Stomach smooth muscle (tissue), 2 donors: ENCODE measurements around the gene TRIM3.

ENCODE experiments used
- H3K27ac ChIP-seq: one replicate; pipeline ENCODE4 v1.7.0; 2013; ENCODE audit warnings: mild to moderate bottlenecking, low read length, inconsistent platforms
- H3K27me3 ChIP-seq, 2 donors: one replicate each; pipeline ENCODE4 v1.7.0; 2013; ENCODE audit warnings: low read length in 2 of 2; ENCODE audit not compliant: insufficient read depth in 2 of 2, control insufficient read depth in 1 of 2
- H3K36me3 ChIP-seq, 2 donors: one replicate each; pipeline ENCODE4 v1.7.0; 2013; ENCODE audit warnings: low read length in 2 of 2; ENCODE audit not compliant: control insufficient read depth in 2 of 2, insufficient read depth in 2 of 2
- H3K4me1 ChIP-seq: one replicate; pipeline ENCODE4 v1.7.0; 2013; ENCODE audit warnings: low read length; ENCODE audit not compliant: control insufficient read depth, insufficient read depth
- H3K4me3 ChIP-seq, 2 donors: one replicate each; pipeline ENCODE4 v1.7.0; 2013; ENCODE audit warnings: low read length in 2 of 2
- H3K9ac ChIP-seq, 2 donors: one replicate each; pipeline ENCODE4 v1.7.0; 2013; ENCODE audit warnings: low read length in 2 of 2, mild to moderate bottlenecking in 1 of 2
- H3K9me3 ChIP-seq, 2 donors: one replicate each; pipeline ENCODE4 v1.7.0; 2013; ENCODE audit warnings: low read length in 2 of 2; ENCODE audit not compliant: control insufficient read depth in 2 of 2
- donor health status: healthy.
- donor health status: Pancreatic carcinoma.

The TRIM3 gene

DNA sequence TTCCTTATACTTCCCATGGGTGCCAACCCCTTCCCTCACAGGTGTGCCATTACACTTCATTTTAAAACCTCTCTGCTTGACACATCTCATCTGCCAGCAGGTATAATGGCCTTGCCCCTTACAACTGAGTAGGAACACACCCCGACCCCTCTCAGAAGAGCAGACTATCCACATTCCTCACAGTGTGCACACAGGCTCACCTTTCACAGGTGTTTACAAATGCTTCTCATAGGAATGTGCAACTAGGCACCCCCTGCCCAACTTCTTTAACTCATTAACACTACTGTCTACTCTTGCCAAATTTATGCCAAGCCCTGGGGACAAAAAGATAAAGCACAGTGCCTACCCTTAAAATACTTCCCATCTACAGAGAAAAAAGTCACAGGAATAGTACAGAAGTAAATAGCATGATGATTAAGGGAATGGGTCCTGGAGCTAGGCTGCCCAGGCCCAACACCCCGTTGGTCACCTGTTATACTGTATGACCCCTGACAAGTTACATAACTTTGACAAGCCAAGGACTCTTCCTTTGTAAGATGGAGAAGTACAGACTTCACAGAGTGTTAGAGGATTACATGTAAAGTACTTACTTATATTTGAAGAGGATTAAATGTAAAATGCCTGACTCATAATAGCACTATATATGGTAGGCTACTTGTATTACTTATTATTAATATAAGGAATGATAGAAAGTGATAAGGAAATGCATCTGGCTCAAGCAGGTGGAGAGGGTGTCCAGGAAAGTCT, 15.2 kb downstream of the TRIM3 start:
- no peaks in the 10 kb centered on the region for H3K4me1 ChIP-seq
- H3K4me3 ChIP-seq = no peak overlapping the region
- H3K27me3 ChIP-seq = no peaks in the 10 kb centered on the region
- no peak overlapping the region for H3K27ac ChIP-seq
- H3K9me3 ChIP-seq = no peaks in the 10 kb centered on the region
- H3K36me3 ChIP-seq = peaks cover 34 to 74% of the 10 kb centered on the region in 2 donors
- H3K9ac ChIP-seq = no peak overlapping the region

DNA sequence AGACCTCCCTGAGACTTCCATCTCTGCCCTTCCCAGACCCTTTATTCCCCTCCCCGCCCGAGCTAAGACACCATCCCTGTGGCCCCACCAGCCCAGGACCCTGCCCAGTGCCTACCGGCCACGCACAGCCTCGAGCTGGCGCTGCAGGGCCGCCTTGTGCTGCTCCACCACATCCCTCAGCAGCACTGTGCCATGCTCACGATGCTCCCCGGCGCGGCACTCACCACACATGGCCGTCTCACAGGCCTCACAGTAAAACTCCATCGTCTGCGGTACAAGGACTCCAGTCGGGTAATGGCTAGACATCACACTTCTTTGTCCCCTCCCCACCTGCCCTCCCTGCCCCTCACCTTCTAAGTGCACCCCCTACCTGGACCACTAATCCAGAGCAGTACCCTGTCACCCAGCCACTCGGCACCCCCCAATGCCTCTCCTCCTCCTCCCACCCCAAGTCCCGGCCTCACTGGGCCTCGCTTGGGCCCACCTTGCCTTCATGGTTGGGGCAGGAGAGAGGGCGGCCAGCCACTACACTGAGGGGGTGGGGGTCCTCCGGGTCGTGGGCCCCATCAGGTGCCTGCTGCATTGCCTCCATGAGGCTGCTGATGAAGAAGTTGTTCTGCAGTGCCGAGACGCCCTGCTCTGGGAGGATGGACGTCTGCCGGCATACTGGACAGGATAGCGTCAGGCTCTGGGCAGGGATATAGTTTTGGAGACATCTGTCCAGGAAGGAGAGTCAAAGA, 16.0 kb downstream of the TRIM3 start:
- no peaks in the 10 kb centered on the region for H3K4me1 ChIP-seq
- H3K36me3 ChIP-seq = peaks cover 37 to 75% of the 10 kb centered on the region in 2 donors
- H3K27me3 ChIP-seq = no peaks in the 10 kb centered on the region
- H3K4me3 ChIP-seq = no peak overlapping the region
- H3K9ac ChIP-seq = no peak overlapping the region
- H3K9me3 ChIP-seq = no peaks in the 10 kb centered on the region
- H3K27ac ChIP-seq = no peak overlapping the region

DNA sequence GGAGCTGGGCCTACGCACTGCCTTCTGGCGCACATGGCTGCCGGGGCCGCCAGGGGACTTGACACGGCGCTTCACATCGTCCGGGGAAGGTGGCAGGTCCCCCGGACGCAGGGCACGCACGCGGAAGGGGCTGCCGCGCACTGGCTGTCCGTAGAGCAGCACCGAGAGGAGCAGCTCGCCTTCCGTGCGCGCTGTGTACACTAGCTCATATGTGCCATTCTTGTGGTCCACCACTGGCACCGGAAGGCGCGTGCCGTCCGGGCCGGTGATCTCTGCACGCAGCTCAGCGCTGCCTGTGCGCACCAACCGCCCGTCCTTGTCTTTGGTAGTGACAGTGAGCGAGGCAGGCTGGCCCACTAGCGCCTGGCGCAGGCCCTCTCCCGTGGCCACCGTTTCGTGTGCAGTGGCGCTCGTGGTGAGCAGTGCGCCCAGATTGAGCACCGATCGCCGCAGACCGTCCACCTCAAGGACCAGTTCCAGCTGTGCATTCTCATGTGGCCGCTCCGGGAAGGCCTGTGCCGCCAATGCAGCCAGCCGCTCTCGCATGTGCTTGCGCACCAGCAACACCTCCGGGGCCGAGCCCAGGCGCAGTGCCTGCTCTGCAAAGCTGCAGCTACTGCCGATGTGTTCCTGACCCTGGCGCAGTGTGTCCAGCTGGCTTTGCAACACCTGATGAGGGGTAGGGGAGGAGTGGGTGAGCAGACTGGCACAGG, 17.2 kb downstream of the TRIM3 start:
- H3K9ac ChIP-seq = no peak overlapping the region
- no peaks in the 10 kb centered on the region for H3K27me3 ChIP-seq
- no peaks in the 10 kb centered on the region for H3K4me1 ChIP-seq
- H3K4me3 ChIP-seq = no peak overlapping the region
- no peaks in the 10 kb centered on the region for H3K9me3 ChIP-seq
- no peak overlapping the region for H3K27ac ChIP-seq
- H3K36me3 ChIP-seq = peaks cover 45 to 80% of the 10 kb centered on the region in 2 donors

DNA sequence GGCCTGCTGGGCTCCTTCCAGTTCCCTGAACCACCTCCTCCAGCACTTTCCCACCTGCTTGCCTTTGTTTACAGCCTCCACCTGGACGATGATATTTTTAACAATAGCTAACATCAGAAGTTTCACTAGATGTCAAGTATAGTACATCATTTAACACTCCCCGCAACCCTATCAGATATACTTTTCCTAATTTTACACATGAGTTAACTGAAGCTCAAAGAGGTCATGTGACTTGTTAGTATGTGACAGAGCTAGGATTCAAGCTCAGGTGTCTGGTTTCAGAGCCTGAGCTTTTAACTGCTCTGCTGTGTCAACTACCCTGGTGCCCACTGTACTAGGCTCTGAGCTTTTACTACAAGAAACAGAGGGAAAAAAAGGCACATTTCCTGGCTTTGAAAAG, 18.7 kb downstream of the TRIM3 start:
- Histone ChIP-seq H3K9me3 (no peaks in the 10 kb centered on the region), H3K36me3 (peaks cover 55 to 87% of the 10 kb centered on the region in 2 donors), H3K4me1 (no peaks in the 10 kb centered on the region), H3K27me3 (no peaks in the 10 kb centered on the region), H3K9ac (no peak overlapping the region), H3K27ac (no peak overlapping the region), H3K4me3 (no peak overlapping the region)

DNA sequence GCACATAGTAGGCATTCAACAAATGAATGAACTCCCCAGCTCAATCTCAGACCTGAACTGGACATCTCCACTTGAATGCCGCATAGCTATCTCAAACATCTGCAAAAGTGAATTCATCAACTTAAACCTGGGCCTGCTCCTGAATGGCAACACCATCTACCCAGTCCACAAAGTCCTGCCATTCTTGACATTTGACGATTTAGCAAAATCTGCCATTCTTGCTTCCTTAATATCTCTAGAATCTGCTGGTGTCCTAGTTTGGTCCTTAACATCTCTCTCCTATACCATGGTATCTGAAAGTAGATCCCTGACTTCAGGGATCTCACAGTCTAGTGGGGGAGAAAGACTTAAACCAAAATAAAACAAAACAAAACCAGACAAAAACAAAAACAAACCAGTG, 20.6 kb downstream of the TRIM3 start:
- Histone ChIP-seq H3K27ac (no peak overlapping the region), H3K36me3 (peaks cover 68 to 82% of the 10 kb centered on the region in 2 donors), H3K27me3 (no peaks in the 10 kb centered on the region), H3K9me3 (no peaks in the 10 kb centered on the region), H3K9ac (no peak overlapping the region), H3K4me1 (no peaks in the 10 kb centered on the region), H3K4me3 (no peak overlapping the region)

DNA sequence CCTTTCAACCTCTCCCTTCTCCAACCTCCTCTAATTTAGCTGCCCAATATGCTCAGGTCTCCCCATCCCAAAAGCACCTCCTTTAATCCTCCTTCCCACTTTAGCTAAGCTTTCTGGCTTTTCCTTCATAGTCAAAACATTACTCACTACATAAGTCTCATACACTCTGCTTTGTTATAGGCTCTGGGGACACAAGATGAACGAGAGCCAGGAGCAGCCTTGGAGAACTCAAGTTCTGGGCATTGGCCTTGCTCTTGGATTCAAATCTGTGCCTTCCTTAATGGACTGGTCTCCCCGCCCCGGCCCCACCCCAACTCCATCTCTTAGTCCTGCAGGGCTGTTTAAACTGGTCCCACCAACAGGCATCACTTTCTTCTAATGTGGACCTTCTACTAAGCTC, 21.5 kb downstream of the TRIM3 start:
- Histone ChIP-seq H3K27ac (no peak overlapping the region), H3K9ac (no peak overlapping the region), H3K27me3 (no peaks in the 10 kb centered on the region), H3K9me3 (no peaks in the 10 kb centered on the region), H3K4me3 (no peak overlapping the region), H3K4me1 (no peaks in the 10 kb centered on the region), H3K36me3 (peaks cover 67 to 75% of the 10 kb centered on the region in 2 donors)

DNA sequence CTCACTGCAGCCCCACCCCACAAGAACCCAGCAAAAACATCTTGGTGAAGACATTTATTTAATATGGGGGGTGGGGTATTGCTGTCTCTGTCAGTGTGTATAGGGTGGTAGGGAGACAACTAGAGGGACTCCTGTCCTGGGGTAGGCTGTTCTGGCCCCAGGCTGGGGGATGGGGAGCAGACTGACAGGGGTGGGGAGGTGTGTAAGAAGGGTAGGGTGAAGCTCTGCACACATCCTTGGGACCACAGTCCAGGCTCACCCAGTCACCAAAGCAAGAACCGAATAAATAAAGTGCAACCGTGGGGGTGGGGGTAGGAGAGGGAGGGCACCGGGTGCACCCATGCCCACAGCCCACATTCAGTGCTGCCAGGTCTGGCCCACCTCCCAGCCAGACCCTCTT, 25.2 kb downstream of the TRIM3 start:
- peaks cover 39 to 41% of the 10 kb centered on the region in 2 donors for H3K36me3 ChIP-seq
- no peak overlapping the region for H3K9ac ChIP-seq
- no peaks in the 10 kb centered on the region for H3K4me1 ChIP-seq
- H3K27me3 ChIP-seq = no peaks in the 10 kb centered on the region
- no peak overlapping the region for H3K27ac ChIP-seq
- no peaks in the 10 kb centered on the region for H3K9me3 ChIP-seq
- H3K4me3 ChIP-seq = no peak overlapping the region

DNA sequence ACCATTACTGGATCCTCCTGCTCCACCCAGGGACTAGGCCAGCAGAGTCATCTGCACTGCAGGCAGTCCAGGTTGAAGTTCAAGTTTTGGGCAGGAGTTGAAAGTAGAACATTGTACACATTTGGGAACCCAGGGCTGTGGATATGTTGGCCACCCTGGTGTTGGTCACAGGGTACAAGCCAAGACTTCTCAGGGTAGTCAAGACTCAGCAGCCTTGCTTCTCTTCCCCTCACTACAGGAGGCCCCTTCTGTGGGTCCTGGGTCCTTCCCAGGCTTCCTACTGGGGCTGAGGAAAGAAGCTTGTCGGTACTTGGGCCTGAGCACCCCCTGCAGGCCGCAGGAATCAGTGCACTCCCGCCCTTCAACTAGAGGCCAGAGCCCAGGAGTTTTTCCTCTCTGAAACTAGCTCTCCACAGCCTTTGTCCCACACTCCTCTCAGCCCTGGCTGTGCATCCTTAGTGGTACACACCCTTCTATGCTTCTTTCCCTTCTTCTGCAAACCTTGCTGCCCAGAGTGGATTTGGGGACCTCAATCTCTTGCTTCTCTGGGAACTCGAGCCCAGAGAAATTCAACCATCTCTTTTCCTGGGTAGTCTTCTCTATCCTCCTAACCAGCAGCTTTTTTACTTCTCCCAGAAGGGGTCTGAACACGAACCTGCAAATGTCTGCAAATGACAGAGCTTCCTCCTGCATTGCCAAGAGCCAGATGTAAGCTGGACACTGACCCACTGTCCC, 30.3 kb downstream of the TRIM3 start:
- Histone ChIP-seq H3K9ac (no peak overlapping the region), H3K36me3 (peaks cover 2 to 5% of the 10 kb centered on the region in 2 donors), H3K27me3 (no peaks in the 10 kb centered on the region), H3K4me1 (peaks cover 3% of the 10 kb centered on the region), H3K27ac (no peak overlapping the region), H3K9me3 (no peaks in the 10 kb centered on the region), H3K4me3 (no peak overlapping the region)

DNA sequence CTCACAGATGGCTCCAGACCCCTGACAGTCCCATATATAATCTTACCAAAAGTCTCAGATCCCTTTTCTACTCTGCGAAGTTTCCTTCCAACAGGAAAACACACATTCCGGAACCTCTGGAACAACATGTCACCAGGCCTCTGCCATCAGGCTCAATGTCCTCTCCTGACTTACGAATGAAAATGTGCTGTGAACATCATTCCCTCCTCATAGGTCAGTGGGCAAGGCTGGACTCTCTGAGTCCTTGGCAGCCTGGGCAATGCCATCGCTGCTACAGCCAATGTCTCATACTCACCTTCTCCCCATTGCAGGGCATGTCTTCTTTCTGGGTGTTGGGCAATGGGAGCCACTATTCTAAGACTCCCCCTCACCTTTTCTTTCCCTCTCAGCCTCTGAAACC, 31.3 kb downstream of the TRIM3 start:
- Histone ChIP-seq H3K36me3 (no peaks in the 10 kb centered on the region), H3K4me3 (no peak overlapping the region), H3K9me3 (no peaks in the 10 kb centered on the region), H3K4me1 (peaks cover 3% of the 10 kb centered on the region), H3K27me3 (no peaks in the 10 kb centered on the region), H3K9ac (no peak overlapping the region), H3K27ac (no peak overlapping the region)

DNA sequence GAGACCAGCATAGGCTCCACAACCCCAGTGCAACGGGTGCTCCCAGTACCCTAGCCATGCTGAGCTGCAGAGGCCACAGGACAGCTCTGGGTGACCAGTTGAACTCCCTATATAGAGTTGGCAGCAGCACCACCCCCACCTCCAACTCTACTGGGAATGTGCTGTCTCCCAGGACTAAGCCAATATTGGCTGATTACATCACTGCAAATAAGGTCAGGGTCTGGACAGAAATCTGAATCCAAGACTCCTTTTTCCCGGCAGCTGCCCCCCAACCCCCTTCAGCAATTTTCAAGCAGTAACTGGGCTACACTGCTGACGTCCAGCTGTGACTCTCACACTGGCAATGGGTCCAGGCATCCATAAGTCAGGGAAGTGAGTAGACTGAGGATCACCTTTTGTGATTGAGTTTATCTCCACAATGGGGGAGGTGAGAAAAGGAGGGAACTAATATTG, 32.8 kb downstream of the TRIM3 start, which contains the start of gene HPX:
Gene HPX, minus strand, starts transcription at position 82 of the 453 bp plus-strand sequence. Its CDS starts 24 bp downstream, at position 58.
- no peak within 1 kb of the TSS for H3K27ac ChIP-seq
- H3K4me3 ChIP-seq = no peak within 1 kb of the TSS
- H3K36me3 ChIP-seq = peaks cover 0 to 2% of the 10 kb centered on the region in 2 donors
- peak within 1 kb of the TSS in 1 of 2 donors; percentile 5 for H3K9ac ChIP-seq
- H3K9me3 ChIP-seq = no peaks in the 10 kb centered on the region
- peaks cover 3% of the 10 kb centered on the region for H3K4me1 ChIP-seq
- H3K27me3 ChIP-seq = no peaks in the 10 kb centered on the region
